Occipital lobe (tissue), 2 donors: Measurements from ENCODE around the gene REV1. TPM values are rescaled to one million over a fixed set of nuclear protein-coding genes. Genes with fewer than 3 reads are reported as not detected.
"Not testable (repeated sequence)": the region's sequence is repeated elsewhere in the genome, so short reads cannot be mapped to it uniquely, and the experiment has no call there.

Experiments used
- DNase-seq: peaks from one replicate; lab custom pipeline; 2025; lab: John Stamatoyannopoulos, UW
- total RNA-seq: library from RNA; depleted of rRNA; stranded (reverse); fragments of >200 nt; gene quantifications from one replicate; pipeline ENCODE4 v1.2.3, GENCODE V29; 2014

The REV1 gene
- total RNA-seq, 1 donor from 2014 or later = 122 TPM

DNA sequence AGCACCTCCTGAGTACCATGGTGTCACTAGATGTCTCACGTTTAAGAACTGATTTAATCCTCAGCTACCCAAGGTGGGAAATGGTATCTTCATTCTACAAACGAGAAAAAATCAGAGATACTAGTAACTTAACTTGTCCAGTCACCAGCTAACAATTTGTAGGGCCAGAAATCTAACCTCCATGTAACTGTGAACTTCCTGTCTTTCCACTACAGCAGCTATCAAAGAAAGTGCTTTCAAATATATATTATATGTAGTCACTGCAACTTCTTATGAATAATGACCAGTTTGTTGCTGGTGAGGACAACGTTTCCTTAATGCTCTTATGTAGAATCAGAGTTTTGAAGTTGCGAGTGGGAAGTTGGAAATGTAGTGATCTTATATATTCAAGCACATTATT lies 1.9 kb downstream of the REV1 start:
- DNase-seq = no peak

DNA sequence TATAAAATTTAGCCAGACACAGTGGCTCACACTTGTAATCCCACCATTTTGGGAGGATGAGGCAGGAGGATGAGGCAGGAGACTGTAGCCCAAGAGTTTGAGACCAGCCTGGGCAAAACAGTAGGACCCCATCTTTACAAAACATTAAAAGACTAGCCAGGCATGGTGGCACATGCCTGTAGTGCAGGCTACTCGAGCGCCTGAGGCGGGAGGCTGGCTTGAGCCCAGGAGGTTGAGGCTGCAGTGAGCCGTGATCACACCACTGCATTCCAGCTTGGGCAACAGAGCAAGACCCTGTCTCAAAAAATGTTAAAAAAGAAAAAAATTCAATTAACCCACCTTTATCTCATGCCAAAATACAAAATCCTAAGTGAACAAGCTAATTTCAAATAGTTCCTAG lies 4.0 kb downstream of the REV1 start:
- no peak for DNase-seq

DNA sequence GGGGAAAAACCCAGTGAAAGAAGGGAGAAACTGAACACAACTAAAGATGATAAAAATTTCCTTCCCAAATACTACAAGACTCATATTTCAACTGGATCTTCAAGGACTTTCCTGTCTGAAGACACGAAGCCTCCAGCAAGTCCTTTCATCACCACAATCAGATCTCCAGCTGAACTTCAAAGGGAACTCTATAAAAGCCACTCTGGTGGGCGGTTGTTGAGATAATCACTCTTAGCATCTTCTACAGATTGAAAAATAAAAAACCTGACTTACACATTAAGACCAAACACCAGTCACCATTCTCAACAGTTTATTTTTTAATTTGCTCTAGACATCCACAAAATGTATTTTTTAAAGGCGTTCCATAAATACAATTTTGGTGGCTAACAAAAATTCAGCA lies 4.4 kb downstream of the REV1 start:
- no peak for DNase-seq

DNA sequence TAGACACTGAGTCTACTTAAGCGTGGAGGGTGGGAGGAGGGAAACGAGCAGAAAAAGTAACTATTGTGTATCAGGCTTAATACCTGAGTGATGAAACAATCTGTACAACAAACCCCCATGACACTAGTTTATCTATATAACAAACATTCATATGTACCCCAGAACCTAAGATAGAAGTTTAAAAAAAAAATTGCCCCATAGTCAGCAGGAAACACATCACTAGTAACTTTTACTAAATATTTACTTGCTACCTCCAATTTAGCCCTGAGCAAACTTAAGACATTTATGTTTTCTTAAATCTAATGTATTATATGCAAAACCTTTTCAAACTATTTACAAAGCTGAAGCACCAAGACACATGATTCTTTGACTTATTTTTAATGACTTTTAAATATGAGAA lies 5.6 kb downstream of the REV1 start:
- DNase-seq = no peak

DNA sequence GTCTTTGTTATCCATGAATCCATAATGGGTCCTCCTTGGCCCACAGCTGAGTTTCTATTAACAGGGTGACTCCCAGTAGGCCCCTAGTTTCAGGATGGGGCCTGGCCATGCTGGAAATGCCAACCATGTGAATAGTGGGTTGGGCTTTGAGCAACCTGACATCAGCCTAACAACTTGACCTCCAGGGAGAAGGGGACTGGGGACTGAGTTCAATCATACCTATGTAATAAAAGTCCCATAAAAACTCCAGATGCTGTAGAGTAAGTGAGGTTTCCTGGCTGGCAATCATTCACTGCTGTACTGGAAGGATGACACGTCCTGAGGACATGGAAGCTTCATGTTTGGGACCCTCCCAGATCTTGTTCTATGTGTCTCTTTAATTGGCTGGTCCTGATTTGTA lies 7.9 kb downstream of the REV1 start:
- no peak for DNase-seq

DNA sequence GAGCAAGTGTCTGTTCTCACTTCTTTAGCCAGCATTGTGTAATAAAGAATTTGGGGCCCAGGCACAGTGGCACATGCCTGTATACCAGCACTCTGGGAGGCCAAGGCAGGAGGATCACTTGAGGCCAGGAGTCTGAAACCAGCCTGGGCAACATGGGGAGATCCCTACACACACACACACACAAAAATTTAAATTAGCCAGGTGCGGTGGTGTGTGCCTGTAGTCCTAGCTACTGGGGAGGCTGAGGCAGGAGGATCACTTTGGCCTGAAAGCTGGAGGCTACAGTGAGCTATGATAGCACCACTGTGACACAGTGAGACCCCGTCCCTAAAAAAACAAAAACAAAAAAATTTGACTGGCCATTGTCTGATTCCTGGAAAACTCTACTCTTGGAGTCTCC lies 8.3 kb downstream of the REV1 start:
- DNase-seq = no peak

DNA sequence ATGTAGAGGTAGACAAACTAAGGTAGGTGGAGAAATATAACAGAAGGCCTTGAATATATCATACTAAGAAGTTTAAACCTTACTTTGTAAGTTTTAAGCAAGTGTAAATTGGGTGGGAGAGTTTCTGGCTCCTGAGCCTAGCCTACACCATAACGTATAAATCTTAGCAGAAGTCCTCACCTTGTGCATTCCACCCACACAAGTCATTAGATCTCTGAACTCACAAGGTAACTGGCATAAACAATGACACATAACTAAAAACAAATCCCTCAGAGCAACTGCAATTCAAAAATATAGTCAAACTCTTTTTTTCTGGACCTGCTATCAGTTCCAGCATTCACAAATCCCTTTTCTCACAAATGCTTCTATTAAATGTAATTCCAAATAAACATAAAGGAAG lies 9.4 kb downstream of the REV1 start:
- no peak for DNase-seq

DNA sequence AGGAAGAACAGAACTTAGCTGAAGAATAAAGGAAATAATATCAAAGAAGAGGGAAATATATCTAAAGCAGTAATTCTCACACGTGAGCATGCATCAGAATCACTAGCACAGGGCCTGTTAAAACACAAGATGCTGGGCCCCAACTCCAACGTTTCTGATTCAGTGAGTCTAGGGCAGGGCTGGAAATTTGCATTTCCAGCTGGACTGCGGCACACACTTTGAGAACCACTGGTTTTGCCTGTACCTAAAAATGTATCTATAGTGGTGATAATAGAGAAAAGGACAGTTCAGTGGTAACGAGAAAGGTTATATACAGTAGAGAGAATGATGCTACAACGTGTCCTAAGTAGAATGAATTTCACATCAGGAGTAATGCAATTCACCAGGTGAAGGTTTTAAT lies 11.2 kb downstream of the REV1 start:
- DNase-seq = no peak

DNA sequence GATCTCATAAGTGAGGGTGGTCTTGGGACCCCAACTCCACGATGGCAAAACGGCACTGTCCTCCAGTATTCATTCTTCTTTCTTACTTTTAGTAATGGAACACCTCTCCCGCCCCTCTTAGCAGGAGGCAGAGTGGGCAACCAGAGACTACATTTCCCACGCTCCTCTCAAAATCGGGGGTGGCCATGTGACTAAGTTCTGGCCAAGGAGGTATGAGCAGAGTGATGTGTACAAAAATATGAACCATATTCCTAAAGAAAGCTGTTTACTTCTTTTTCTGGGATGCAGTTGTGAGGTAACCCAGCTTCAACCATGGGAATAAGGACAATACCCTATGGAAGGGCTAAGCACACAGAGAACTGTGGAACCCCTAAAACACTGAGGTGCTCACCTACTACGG lies 12.8 kb downstream of the REV1 start:
- DNase-seq = no peak

DNA sequence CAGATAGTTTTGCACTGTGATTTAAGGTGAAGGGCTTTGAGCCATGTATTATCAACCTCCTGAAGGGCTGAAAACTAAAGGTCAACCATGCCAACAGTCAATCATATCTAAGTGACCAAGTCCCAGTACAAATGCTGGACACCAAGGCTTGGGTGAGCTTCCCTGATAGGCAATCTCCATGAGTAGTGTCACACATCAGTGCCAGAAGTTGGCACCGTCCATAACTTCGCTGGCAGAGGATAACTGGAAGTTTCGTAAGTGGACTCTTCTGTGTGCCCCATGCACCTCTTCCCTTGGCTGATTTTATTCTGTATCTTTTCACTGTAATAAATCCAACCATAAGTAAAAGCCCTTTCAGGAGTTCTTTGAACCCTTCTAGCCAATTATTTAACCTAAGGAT lies 13.2 kb downstream of the REV1 start:
- DNase-seq = no peak

DNA sequence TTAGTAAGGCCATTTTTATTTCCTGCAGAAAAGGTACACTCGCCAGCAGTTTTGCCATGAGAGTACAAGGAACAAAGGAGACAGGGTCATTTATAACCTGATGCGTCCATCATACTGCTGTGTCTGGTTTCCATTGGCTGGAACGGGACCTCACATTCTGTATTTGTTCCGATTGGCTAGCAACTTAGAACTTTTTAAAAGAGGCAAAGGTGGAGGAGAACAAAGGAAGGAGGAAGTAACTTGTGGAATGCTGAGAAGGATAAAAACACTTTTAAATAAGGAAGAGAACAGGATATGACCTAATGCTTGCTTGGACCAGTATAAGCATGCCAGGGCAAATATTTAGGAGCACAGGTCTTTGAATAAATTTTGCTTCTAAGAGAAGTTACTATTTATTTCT lies 14.7 kb downstream of the REV1 start:
- DNase-seq = not testable (repeated sequence)

DNA sequence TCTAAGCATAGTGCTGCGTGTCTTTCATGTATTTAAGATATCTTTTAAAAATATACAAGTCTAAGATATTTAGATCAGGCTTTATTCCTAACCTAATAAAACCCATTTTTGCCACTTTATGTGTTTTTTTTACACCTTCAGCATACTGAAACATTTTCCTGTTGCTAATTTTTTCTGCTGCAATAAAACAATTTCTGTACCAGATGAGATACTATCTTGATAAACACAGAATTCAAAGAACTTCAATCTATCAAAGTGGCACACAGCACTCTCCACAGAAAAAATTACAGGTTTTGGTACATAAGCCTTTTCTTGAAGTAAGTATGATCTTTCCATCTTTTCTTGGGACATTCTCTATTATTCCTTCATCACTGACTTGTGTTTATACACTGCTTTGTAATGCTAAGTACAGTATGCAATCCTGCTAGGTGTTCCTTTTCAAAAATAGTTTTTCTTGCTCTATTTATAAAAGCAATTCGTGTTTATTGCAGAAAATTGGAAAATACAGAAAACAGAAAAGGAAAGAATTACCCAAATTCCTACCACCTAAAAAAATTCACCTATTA lies 16.2 kb downstream of the REV1 start:
- DNase-seq = no peak

DNA sequence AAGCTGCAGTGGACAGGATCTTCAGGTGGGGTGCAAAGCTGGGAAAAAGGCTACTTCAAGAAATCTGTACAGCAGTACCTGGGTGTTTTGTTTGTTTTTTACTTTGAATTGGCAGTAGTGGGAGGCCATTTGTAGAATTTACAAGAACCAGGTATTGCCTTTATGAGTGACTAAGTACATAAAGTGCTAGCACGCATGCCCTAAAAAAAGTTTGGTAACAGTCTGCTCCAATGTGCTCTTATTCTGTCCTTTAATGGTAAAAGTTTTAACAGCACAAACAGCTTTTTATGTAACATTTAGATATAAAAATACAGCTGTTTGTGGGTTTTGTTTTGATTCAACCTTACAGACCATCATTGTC lies 17.2 kb downstream of the REV1 start:
- DNase-seq = no peak

DNA sequence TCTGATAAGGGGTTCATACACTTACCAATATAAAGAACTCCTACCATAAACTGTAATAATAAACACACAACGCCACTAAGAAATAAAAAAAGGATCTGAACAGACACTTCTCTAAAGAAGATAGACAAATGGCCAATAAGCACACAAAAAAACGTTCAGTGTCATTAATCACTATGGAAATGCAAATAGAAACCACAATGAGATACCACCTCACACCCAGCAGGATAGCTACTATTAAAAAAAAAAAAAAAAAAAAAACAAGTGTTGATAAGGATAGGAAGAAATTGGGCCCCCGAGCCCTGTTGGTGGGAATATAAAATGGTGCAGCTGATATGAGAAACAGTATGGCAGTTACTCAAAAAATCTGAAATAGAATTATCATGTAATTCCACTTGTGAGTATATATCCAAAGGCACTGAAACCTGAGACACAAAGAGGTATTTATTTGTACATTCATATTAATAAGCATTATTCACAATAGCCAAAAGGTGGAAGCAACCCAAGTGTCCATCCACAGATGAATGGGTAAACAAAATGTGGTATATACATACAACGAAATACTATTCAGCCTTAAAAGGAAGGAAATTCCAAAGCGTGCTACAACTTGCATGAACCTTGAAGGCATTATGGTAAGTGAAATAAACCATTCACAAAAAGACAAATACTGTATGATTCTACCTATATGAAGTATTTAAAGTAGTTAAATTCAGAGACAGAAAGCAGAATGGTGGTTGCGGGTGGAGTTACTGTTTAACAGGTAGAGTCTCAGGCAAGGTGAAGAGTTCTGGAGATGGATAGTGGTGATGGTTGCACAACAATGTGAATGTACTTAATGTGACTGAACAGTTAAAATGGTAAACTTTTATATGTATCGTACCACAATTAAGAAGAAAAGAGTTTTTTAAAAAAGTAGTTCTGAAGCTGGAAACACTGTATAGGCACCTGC lies 17.9 kb downstream of the REV1 start:
- no peak for DNase-seq

DNA sequence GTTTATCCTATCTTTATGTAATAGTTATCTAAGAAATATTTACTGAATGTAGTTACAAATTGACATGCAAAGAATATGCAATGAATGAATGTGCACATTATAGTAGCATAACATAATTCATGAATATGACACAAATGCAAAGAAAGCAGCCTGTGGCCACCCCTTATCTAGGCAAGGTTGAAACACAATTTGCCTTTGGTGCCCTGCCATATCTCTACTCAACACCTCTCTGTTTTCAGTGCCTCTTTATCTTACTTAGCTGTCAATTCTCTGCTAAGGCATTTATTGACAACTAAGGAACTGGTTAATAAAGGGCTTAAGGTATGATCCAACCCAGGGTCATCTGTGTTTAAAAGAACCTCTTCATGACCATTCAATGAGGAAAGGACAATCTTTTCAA lies 18.9 kb downstream of the REV1 start:
- no peak for DNase-seq

DNA sequence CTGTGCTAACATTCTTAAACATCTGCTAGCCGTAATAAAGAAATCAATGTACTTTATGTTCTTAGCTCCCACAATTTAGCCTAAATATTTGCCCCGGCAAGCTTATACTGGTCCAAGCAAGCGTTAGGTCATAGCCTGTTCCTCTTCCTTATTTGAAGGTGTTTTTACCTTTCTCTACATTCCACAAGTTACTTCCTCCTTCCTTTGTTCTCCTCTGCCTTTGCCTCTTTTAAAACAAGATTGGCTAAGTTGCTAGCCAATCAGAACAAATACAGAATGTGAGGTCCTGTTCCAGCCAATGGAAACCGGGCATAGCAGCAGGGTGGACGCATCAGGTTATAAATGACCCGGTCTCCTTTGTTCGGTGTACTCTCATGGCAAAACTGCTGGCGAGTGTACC lies 19.4 kb downstream of the REV1 start:
- DNase-seq = not testable (repeated sequence)

DNA sequence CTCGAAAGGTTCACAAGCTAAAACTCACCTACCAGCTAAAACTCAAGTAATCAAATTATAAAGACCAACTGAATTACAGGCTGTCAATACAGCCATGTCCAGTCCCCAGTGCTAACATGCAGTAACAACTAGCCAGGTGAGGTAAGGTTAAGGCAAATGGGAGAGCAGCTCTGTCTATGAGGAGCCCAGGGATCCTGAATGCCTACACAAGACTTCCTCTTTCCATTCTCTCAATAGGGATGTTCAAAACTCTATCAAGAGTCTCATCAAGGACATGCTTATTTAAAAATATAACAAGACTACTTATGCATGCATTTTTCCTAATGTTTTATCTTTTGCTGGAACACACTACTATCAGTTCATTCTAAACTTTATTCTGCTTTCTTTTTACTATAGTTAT lies 20.4 kb downstream of the REV1 start:
- no peak for DNase-seq

DNA sequence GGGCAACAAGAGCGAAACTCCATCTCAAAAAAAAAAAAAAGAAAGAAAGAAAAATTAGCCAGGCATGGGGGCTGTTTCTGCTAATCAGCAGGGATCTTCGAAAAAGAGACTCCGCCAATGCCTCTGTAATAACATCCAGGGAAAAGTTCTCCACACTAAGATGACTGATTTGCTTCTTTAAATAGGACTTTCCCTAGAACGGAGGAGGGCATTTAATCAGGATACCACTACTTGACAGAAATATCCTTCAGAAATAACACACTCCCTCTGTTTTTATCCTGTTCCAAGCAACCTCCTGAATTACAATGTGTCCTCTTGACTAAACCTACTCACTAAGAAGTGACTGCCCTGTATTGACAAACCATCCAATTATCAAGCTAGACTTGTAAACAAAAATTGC lies 21.7 kb downstream of the REV1 start:
- DNase-seq = no peak

DNA sequence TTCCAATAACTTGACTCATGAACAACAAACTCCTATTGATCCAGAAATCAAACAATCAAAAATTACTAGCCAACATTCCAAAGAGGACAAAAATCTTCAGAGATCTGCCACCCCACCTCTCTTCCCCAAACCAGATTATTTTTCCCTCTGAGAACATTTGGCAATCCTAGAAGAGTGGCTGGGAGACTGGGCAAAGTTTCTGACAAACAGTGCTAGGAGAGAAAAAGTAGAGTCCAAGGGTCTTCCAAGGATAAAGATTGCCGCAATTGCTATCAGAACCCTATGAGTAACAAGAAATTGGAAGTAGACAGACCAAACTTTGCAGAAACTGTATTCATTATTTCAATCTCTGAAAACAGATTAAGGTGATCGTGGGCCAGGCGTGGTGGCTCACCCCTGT lies 22.4 kb downstream of the REV1 start:
- no peak for DNase-seq

DNA sequence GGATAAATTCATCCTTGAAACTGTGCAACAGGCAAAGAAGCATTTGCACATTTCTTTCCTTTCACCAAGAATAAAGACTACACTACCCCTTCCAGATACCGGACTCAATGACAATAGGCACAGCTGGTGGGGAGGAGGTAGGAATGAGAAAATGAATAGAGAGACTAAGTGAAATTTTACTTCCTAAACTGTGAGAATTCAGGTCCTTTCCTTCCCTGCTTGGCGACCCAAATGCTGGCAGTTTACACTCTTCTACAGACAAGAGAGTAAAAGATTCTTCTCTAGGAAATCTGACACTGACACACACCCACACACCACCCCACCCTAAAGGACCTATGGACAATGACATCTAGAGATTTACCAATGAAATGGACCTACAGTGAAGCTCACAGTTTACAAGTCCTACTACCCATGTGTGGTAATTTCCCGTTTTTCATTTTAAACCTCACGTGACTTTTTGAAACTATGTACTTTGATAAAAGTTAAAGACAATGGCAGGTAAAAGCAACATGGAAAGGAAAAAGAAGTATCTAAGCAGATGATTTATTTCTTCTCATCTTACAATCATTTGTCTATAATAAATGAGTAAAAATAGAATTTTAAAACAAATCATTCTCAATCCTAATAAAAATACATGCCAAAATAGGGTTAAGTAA lies 27.9 kb downstream of the REV1 start:
- DNase-seq = no peak

DNA sequence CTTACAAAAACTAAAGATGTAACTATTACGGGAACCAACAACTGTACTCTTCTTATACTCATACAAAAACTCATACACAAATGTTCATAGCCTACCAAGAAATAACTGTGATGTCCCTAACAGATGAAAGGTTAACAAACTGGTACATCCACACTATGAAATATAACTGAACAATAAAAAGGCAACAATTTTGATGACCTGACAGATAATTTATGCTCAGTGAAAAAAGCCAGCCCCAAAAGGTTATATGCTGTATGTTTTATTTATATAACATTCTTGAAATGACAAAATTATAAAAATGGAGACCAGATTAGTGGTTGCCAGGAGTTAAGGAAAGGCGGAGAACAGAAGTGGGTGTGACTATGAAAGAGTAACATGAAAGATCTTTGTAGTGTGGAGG lies 31.3 kb downstream of the REV1 start:
- DNase-seq = no peak

DNA sequence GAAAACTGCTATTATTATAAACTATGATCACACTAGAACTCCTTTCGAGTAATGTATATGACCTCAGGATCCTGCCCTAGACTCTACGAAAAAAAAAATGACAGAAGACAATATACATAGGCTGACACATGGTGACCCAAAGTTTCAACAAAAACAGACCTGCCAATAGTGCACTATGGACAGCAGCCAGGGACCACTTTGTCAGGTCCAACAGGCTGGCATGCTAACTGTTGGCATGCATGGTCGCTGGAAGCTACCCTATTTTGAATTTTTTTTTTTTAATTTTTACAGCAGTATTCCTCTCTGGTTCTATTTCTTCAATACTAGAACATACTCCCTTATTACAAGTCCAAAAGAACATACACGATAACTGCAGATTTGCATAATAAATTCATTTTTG lies 38.1 kb downstream of the REV1 start:
- no peak for DNase-seq

DNA sequence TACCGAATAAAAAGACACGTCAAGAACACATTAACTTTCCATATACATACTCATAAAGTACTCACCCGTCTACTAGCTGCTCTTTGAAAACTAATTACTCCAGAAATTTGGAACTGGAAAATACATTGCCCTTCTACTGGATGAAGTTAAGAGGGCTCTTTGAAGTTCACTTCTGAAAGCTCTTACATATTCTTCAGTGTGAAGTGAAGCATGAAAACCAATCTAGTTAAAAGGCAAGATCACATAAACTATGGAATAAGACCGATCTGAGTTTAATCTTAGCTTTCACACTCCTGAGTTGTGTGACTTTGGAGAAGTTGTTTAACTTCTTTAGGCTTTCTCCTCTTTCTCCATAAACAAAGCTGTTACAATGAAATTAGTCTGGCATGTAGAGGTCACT lies 38.5 kb downstream of the REV1 start:
- no peak for DNase-seq
